ENCODE data around the gene MBTPS1.

MBTPS1 gene

GRCh38 chr16:84058211-84058610 lies 58.5 kb downstream of the MBTPS1 start:
- Histone ChIP-seq H3K4me1 (ENCODE audit: control insufficient read depth, insufficient read depth, low read length) (no peaks in the 10 kb centered on the region), H3K36me3 (ENCODE audit: control insufficient read depth in 2 of 2, insufficient read depth in 1 of 2, low read length in 2 of 2) (peaks cover 7 to 98% of the 10 kb centered on the region in 2 experiments; a peak in 2 of 3 replicates)

DNA sequence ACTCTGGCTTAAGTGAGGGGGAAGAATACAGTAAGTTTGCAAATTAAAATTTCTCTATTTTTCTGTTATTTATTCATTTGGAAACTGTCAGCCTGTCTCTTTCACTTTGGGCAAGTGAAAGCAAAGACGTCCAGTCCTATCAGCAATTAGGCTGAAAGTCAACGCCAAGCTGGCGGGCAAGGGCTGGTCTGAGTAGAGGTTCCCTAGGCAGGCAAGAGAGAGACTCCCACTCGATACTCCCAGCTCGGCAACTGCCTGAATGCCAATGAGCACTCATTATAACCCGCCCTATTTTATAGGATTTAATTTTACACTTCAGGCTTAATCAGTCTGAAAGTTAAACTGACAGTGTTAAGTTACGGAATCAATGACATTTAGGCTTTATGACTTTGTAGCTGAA lies 59.8 kb downstream of the MBTPS1 start:
- ChIA-PET POLR2A (no interaction called here), CTCF (interaction anchor here (0.5 to 1.6 kb wide), 6 partner anchors 9 to 103 kb away, joined by 3 to 8 read pairs (median 4); partner anchors contain the start of genes DNAAF1 and HSDL1)
- Histone ChIP-seq H3K27ac (ENCODE audit: extremely low read depth, low read depth, low read length) (no peak overlapping the region), H3K9me3 (ENCODE audit: control insufficient read depth, insufficient read depth, low read depth, low read length) (no peaks in the 10 kb centered on the region), H3K36me3 (ENCODE audit: control insufficient read depth in 2 of 2, insufficient read depth in 1 of 2, low read length in 2 of 2) (peaks cover 4 to 99% of the 10 kb centered on the region in 2 experiments; a peak in 2 of 3 replicates), H3K4me1 (ENCODE audit: control insufficient read depth, insufficient read depth, low read length) (no peaks in the 10 kb centered on the region), H3K4me3 (ENCODE audit: low read depth, low read length) (no peak overlapping the region)
- no peak for TF ChIP-seq ZNF433 (tag by site-specific recombination; IDR thresholded peaks at IDR 0.05; ENCODE audit: low read depth)
- no peak for TF ChIP-seq ZNF792 (tag by site-specific recombination; IDR thresholded peaks at IDR 0.05)
- TF ChIP-seq KLF17 (tag by site-specific recombination; IDR thresholded peaks at IDR 0.05): no peak
- no peak for TF ChIP-seq ZSCAN5A (tag by site-specific recombination; IDR thresholded peaks at IDR 0.05)
- TF ChIP-seq SETDB1 (IDR thresholded peaks at IDR 0.05; ENCODE audit: insufficient read length, low read length): no peak
- no peak for TF ChIP-seq ZNF26 (tag by site-specific recombination; IDR thresholded peaks at IDR 0.05)
- no peak for TF ChIP-seq ZNF184 (tag by site-specific recombination; IDR thresholded peaks at IDR 0.05)
- no peak for TF ChIP-seq ZNF350 (tag by site-specific recombination; IDR thresholded peaks at IDR 0.05)
- no peak for TF ChIP-seq ZNF423 (tag by site-specific recombination; IDR thresholded peaks at IDR 0.05)
- TF ChIP-seq WT1 (tag by site-specific recombination; IDR thresholded peaks at IDR 0.05): no peak
- TF ChIP-seq ZNF221 (tag by site-specific recombination; IDR thresholded peaks at IDR 0.05; ENCODE audit: borderline replicate concordance): no peak
- TF ChIP-seq ZNF514 (tag by site-specific recombination; IDR thresholded peaks at IDR 0.05): no peak
- no peak for TF ChIP-seq ZNF132 (tag by site-specific recombination; IDR thresholded peaks at IDR 0.05; ENCODE audit: borderline replicate concordance)
- no peak for TF ChIP-seq ZNF747 (tag by site-specific recombination; IDR thresholded peaks at IDR 0.05)
- TF ChIP-seq GLIS2 (tag by site-specific recombination; IDR thresholded peaks at IDR 0.05): no peak
- TF ChIP-seq, protein P1, sequence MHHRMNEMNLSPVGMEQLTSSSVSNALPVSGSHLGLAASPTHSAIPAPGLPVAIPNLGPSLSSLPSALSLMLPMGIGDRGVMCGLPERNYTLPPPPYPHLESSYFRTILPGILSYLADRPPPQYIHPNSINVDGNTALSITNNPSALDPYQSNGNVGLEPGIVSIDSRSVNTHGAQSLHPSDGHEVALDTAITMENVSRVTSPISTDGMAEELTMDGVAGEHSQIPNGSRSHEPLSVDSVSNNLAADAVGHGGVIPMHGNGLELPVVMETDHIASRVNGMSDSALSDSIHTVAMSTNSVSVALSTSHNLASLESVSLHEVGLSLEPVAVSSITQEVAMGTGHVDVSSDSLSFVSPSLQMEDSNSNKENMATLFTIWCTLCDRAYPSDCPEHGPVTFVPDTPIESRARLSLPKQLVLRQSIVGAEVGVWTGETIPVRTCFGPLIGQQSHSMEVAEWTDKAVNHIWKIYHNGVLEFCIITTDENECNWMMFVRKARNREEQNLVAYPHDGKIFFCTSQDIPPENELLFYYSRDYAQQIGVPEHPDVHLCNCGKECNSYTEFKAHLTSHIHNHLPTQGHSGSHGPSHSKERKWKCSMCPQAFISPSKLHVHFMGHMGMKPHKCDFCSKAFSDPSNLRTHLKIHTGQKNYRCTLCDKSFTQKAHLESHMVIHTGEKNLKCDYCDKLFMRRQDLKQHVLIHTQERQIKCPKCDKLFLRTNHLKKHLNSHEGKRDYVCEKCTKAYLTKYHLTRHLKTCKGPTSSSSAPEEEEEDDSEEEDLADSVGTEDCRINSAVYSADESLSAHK (tag by site-specific recombination; IDR thresholded peaks at IDR 0.05): no peak

More at GRCh38 chr16:84058211-84058610, 58.5 kb downstream of the MBTPS1 start:
- ChIA-PET CTCF (interaction anchor here (0.7 to 4.8 kb wide), 4 partner anchors 14 to 104 kb away, joined by 3 to 36 read pairs (median 4); no protein-coding TSS in a partner anchor), POLR2A (interaction anchor here (1.1 kb wide), 1 partner anchor 44 kb away, joined by 3 read pairs; no protein-coding TSS in a partner anchor)
- Histone ChIP-seq H3K4me3 (ENCODE audit: low read depth, low read length) (no peak overlapping the region), H3K27ac (ENCODE audit: extremely low read depth, low read depth, low read length) (no peak overlapping the region), H3K9me3 (ENCODE audit: control insufficient read depth, insufficient read depth, low read depth, low read length) (no peaks in the 10 kb centered on the region)
- TF ChIP-seq GLIS1 (tag by site-specific recombination; IDR thresholded peaks at IDR 0.05) (no peak), MYNN (tag by site-specific recombination; IDR thresholded peaks at IDR 0.05; ENCODE audit: borderline replicate concordance) (no peak), ZNF510 (tag by site-specific recombination; IDR thresholded peaks at IDR 0.05; ENCODE audit: insufficient replicate concordance) (no peak), ZNF654 (tag by site-specific recombination; IDR thresholded peaks at IDR 0.05; ENCODE audit: low read depth) (no peak), ZNF600 (tag by site-specific recombination; IDR thresholded peaks at IDR 0.05) (no peak), ZBTB26 (tag by site-specific recombination; optimal IDR thresholded peaks at IDR 0.05) (no peak), HOXC10 (CRISPR knock-in tag; IDR thresholded peaks at IDR 0.05) (no peak), ZNF133 (tag by site-specific recombination; IDR thresholded peaks at IDR 0.05) (no peak), KLF7 (tag by site-specific recombination; IDR thresholded peaks at IDR 0.05; ENCODE audit: borderline replicate concordance) (no peak), ZNF530 (tag by site-specific recombination; IDR thresholded peaks at IDR 0.05; ENCODE audit: low read depth) (no peak)
- TF ChIP-seq, protein P2, sequence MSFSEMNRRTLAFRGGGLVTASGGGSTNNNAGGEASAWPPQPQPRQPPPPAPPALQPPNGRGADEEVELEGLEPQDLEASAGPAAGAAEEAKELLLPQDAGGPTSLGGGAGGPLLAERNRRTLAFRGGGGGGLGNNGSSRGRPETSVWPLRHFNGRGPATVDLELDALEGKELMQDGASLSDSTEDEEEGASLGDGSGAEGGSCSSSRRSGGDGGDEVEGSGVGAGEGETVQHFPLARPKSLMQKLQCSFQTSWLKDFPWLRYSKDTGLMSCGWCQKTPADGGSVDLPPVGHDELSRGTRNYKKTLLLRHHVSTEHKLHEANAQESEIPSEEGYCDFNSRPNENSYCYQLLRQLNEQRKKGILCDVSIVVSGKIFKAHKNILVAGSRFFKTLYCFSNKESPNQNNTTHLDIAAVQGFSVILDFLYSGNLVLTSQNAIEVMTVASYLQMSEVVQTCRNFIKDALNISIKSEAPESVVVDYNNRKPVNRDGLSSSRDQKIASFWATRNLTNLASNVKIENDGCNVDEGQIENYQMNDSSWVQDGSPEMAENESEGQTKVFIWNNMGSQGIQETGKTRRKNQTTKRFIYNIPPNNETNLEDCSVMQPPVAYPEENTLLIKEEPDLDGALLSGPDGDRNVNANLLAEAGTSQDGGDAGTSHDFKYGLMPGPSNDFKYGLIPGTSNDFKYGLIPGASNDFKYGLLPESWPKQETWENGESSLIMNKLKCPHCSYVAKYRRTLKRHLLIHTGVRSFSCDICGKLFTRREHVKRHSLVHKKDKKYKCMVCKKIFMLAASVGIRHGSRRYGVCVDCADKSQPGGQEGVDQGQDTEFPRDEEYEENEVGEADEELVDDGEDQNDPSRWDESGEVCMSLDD (tag by site-specific recombination; IDR thresholded peaks at IDR 0.05): no peak

All from HEK293 (cell line).